ENCODE results near the gene TTC12. TPM values are rescaled to one million over a fixed set of nuclear protein-coding genes. Genes with fewer than 3 reads are reported as not detected.

The TTC12 gene
- total and polyA plus RNA-seq, 9 of the 15 experiments (the other 6 are each of a cell fraction or from before 2014, with no cell fraction given), result 5.1 to 19.9 (median 13.4) TPM

DNA sequence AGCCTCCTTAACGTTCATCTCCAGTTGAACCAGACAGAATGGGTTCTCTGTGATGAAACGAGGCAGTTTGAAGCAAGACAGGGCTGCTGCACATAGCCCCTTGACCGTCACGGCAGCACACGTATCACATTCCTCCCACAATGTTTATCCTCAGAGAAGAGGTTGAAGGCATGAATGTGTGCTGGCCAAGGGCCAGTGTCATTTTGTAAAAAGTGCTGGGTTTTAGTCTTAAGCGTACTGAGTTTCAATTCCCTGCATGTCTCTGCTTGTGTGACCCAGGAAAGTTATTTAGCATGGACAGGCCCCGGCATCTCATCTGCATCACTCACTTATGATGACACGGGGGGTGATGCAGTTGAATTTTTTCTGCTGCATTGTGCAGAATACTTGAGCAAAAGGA is 31.6 kb downstream of the TTC12 start (continued):
- TF ChIP-seq ZNF232 (CRISPR knock-in tag; IDR thresholded peaks at IDR 0.05), result no peak

DNA sequence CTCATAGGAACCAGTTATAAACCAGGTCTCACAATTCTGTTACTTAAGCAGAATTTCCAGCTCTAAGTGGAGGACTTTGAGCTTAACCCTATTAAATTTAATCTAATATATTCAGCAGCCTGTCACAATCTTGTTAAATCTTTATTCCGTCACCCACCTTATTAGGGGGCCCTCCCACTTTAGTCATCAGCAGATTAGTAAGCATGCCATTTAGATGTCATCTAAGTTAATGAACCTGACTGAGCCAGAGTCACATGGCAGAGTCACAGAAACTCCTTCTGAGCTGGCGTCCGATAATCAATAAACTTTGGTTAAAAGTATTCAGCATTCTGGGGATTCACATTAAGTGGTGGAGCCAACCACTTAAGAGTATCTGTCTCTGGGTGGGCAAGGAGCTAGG is 35.1 kb downstream of the TTC12 start:
- no peaks in the 10 kb centered on the region for H3K9me1 ChIP-seq (ENCODE audit: control insufficient read depth, insufficient read depth, low read length)
- ChIA-PET POLR2A (no interaction called here), CTCF (ENCODE audit: low intra/inter-chr PET ratio) (no interaction called here)
- BruUV-seq (replicated peaks), result no TSS peak
- no peak overlapping the region for H2AFZ ChIP-seq (ENCODE audit: low read depth, low read length)
- H3K4me1 ChIP-seq (replicated peaks in 1 of 2; ENCODE audit: control insufficient read depth in 2 of 2, insufficient read depth in 2 of 2, low read length in 2 of 2), result no peaks in the 10 kb centered on the region
- no peak for FAIRE-seq
- in situ Hi-C loops (cut with MboI), result no loop called here
- H3K27me3 ChIP-seq (ENCODE audit: control insufficient read depth in 2 of 2, insufficient read depth in 2 of 2, low read length in 2 of 2), result no peaks in the 10 kb centered on the region; a peak in 1 of 5 replicates
- no peak overlapping the region for H3K27ac ChIP-seq (ENCODE audit: extremely low read depth, low read depth, low read length)
- 42% methylated on average over 3 of the region's 3 CpGs for WGBS (ENCODE audit: insufficient coverage, low coverage, missing lambda C conversion rate)
- no peak overlapping the region for H3K4me3 ChIP-seq
- no peak for ATAC-seq
- TF ChIP-seq KDM4B (IDR thresholded peaks at IDR 0.05; ENCODE audit: borderline replicate concordance in 2 of 2, low read depth in 1 of 2), result no peak
- TF ChIP-seq, protein P1, sequence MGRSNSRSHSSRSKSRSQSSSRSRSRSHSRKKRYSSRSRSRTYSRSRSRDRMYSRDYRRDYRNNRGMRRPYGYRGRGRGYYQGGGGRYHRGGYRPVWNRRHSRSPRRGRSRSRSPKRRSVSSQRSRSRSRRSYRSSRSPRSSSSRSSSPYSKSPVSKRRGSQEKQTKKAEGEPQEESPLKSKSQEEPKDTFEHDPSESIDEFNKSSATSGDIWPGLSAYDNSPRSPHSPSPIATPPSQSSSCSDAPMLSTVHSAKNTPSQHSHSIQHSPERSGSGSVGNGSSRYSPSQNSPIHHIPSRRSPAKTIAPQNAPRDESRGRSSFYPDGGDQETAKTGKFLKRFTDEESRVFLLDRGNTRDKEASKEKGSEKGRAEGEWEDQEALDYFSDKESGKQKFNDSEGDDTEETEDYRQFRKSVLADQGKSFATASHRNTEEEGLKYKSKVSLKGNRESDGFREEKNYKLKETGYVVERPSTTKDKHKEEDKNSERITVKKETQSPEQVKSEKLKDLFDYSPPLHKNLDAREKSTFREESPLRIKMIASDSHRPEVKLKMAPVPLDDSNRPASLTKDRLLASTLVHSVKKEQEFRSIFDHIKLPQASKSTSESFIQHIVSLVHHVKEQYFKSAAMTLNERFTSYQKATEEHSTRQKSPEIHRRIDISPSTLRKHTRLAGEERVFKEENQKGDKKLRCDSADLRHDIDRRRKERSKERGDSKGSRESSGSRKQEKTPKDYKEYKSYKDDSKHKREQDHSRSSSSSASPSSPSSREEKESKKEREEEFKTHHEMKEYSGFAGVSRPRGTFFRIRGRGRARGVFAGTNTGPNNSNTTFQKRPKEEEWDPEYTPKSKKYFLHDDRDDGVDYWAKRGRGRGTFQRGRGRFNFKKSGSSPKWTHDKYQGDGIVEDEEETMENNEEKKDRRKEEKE (IDR thresholded peaks at IDR 0.05; ENCODE audit: borderline replicate concordance in 1 of 2, control insufficient read depth in 1 of 2, low read depth in 2 of 2, low read length in 1 of 2), result no peak
- H3K79me2 ChIP-seq (ENCODE audit: control insufficient read depth, insufficient read depth, low read length), result no peaks in the 10 kb centered on the region
- H3K36me3 ChIP-seq (ENCODE audit: control insufficient read depth, insufficient read depth, low read length), result no peaks in the 10 kb centered on the region
- H4K20me1 ChIP-seq (replicated peaks; ENCODE audit: control insufficient read depth, insufficient read depth, low read length), result no peaks in the 10 kb centered on the region; the same call in 1 of the 2 replicates
- H3K9me3 ChIP-seq (replicated peaks; ENCODE audit: control insufficient read depth, insufficient read depth, low read depth, low read length), result no peaks in the 10 kb centered on the region
- no peak overlapping the region for H3K9ac ChIP-seq (ENCODE audit: insufficient read depth in 1 of 2, low read depth in 2 of 2, low read length in 2 of 2)
- DNase-seq (ENCODE audit: extremely low read depth in 1 of 4, low spot score in 3 of 4), result no peak
- intact Hi-C loops (cut with micrococcal nuclease), result no loop called here
- H3K4me2 ChIP-seq (ENCODE audit: insufficient read depth, low read length), result no peak overlapping the region
